ENCODE results near the gene FNTB.
A peak's percentile ranks its signal among the peaks of the same experiment; 100 is the strongest.

FNTB gene

DNA sequence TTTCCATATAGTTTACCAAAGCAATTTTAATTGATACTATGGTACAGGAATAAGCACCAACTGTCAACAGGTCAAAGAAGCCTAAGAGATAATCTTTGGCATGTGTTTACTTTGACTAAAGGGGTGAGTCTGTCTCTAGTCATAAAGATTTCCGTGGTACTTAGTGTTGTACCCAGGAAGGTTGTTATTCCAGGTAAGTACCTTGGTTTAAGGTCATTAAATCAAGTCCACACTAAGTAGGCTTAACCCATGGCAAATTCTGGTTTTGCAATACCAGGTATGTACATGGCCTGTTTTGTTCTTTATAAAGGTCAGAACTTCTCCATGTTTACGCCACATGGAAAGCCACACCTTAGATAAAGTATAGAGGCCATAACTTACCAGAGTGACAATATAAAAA, 105.7 kb downstream of the FNTB start:
- DNase-seq (ENCODE audit: low read depth): no peak
- TF ChIP-seq CTCF (IDR thresholded peaks at IDR 0.05; ENCODE audit: insufficient read depth, low read depth, low read length, missing control alignments): no peak
- H3K4me3 ChIP-seq (ENCODE audit: low read depth, low read length): no peak overlapping the region

GRCh38 chr14:65095633-65096205, 109.0 kb downstream of the FNTB start:
- TF ChIP-seq CTCF (IDR thresholded peaks at IDR 0.05; ENCODE audit: insufficient read depth, low read depth, low read length, missing control alignments): no peak
- DNase-seq (ENCODE audit: low read depth): no peak
- no peak overlapping the region for H3K4me3 ChIP-seq (ENCODE audit: low read depth, low read length)

- no peak overlapping the region for H3K4me3 ChIP-seq (ENCODE audit: low read depth, low read length)
- DNase-seq (ENCODE audit: low read depth): no peak
- TF ChIP-seq CTCF (IDR thresholded peaks at IDR 0.05; ENCODE audit: insufficient read depth, low read depth, low read length, missing control alignments): no peak
Measured at GRCh38 chr14:65096323-65097089, 109.8 kb downstream of the FNTB start.

- peak; percentile 55 for DNase-seq (ENCODE audit: low read depth)
- peak overlapping the region; percentile 43 for H3K4me3 ChIP-seq (ENCODE audit: low read depth, low read length)
- no peak for TF ChIP-seq CTCF (IDR thresholded peaks at IDR 0.05; ENCODE audit: insufficient read depth, low read depth, low read length, missing control alignments)
Measured at GRCh38 chr14:65098586-65098985, 111.9 kb downstream of the FNTB start.

DNA sequence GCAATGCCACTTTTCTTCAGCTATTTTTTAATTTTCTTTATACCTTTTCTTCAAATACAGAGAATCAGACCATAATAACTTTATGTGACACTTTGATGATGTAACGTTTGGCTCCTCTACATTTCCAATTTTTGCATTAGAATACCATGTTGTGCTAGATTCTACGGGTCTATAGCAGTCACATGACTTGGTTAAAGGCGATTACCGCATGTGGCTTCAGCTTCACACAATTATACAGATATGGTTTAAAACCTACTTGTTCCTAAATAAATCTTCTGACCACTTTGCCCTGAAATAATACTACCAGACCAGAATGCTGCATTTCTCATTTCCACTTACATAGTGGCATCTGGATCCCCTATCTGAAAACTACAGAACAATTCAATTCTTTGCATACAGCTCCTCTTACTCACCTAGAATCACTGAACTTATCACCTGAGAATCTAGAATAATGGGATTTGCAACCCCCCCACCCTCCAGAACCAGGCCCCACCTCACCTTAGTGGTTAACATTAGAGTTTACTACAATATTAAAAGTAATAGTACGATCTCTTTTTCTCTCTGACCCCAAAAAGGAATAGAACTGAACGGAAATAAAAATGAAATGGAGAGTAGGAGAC, 114.3 kb downstream of the FNTB start:
- peak overlapping the region; percentile 100 for H3K4me3 ChIP-seq (ENCODE audit: low read depth, low read length)
- TF ChIP-seq CTCF (IDR thresholded peaks at IDR 0.05; ENCODE audit: insufficient read depth, low read depth, low read length, missing control alignments): no peak
- DNase-seq (ENCODE audit: low read depth): no peak

- peak overlapping the region; percentile 100 for H3K4me3 ChIP-seq (ENCODE audit: low read depth, low read length)
- no peak for TF ChIP-seq CTCF (IDR thresholded peaks at IDR 0.05; ENCODE audit: insufficient read depth, low read depth, low read length, missing control alignments)
- DNase-seq (ENCODE audit: low read depth): peak; percentile 18
Measured at GRCh38 chr14:65101631-65102440, 115.1 kb downstream of the FNTB start.
